Natural killer cell (primary cell): ENCODE results near the gene ADAMTS17. TPM values are rescaled to one million over a fixed set of nuclear protein-coding genes. Genes with fewer than 3 reads are reported as not detected.

ENCODE experiments used
- ATAC-seq, 3 donors: fragments of 150-1000 bp in 2 of 3; fragments of 200-7000 bp in 1 of 3; cut with Tn5 transposase; 1 replicate in 1 of 3; 2 replicates in 2 of 3; pipeline ENCODE4 v1.10.0; 2021; ENCODE audit warnings: mild to moderate bottlenecking in 2 of 3, moderate library complexity in 2 of 3
- DNase-seq, 2 donors: peaks; one replicate each; pipeline versions ENCODE4 v3.0.0 to v3.0.0-alpha.2; 2013 to 2021; ENCODE audit warnings: mixed read lengths in 1 of 2
- H3K27ac ChIP-seq: one replicate; pipeline ENCODE4 v1.5.1; 2013; ENCODE audit warnings: mild to moderate bottlenecking, low read length
- H3K27me3 ChIP-seq: one replicate; pipeline ENCODE4 v1.6.1; 2013; ENCODE audit warnings: low read length; ENCODE audit not compliant: control insufficient read depth, insufficient read depth
- H3K36me3 ChIP-seq: one replicate; pipeline ENCODE4 v1.6.1; 2013; ENCODE audit warnings: low read length; ENCODE audit not compliant: control insufficient read depth, insufficient read depth
- H3K4me1 ChIP-seq: one replicate; pipeline ENCODE4 v1.6.1; 2013; ENCODE audit warnings: low read length; ENCODE audit not compliant: control insufficient read depth, insufficient read depth
- H3K4me3 ChIP-seq: one replicate; pipeline ENCODE4 v1.5.1; 2013; ENCODE audit warnings: low read length
- H3K9me3 ChIP-seq: one replicate; pipeline ENCODE4 v1.6.1; 2013; ENCODE audit warnings: low read length; ENCODE audit not compliant: control insufficient read depth, insufficient read depth
- H3K27ac Mint-ChIP-seq, 2 donors: one replicate each; pipeline ENCODE4 v1.8.0; 2022; ENCODE audit warnings: mild to moderate bottlenecking in 2 of 2, mixed read lengths in 2 of 2, moderate library complexity in 1 of 2
- H3K27me3 Mint-ChIP-seq, 2 donors: one replicate each; pipeline ENCODE4 v1.8.0; 2022; ENCODE audit warnings: low read depth in 2 of 2, mixed read lengths in 2 of 2
- H3K36me3 Mint-ChIP-seq: one replicate; pipeline ENCODE4 v1.8.0; 2022; ENCODE audit warnings: mixed read lengths
- H3K4me1 Mint-ChIP-seq, 2 donors: one replicate each; pipeline ENCODE4 v1.8.0; 2022; ENCODE audit warnings: mixed read lengths in 2 of 2
- H3K4me3 Mint-ChIP-seq: one replicate; pipeline ENCODE4 v1.8.0; 2022; ENCODE audit warnings: mild to moderate bottlenecking, moderate library complexity, mixed read lengths
- H3K9me3 Mint-ChIP-seq, 2 donors: one replicate each; pipeline ENCODE4 v1.8.0; 2022; ENCODE audit warnings: mixed read lengths in 2 of 2
- WGBS: methylation state at CpG from one replicate; pipeline ENCODE4 v1.1.7; 2013; ENCODE audit warnings: missing lambda C conversion rate; ENCODE audit not compliant: insufficient coverage; 5-methylcytosine and 5-hydroxymethylcytosine counted together
- intact Hi-C: fragments of 100-400 bp; cut with micrococcal nuclease; formaldehyde crosslinking; loops from one replicate; pipeline ENCODE4 v1.14.2; 2022
- total RNA-seq, 4 donors: library from RNA; stranded (reverse); fragments of 120-200 nt in 1 of 4; gene quantifications; one replicate each; pipeline versions ENCODE4 v1.2.3 to v1.2.4, GENCODE V29; 2013 to 2022
- TF ChIP-seq, protein P1 (sequence below): fragments of 200-600 bp; IDR thresholded peaks from one replicate; pipeline ENCODE4 v1.8.0; 2022; ENCODE audit warnings: antibody characterized with exemption

ADAMTS17 gene
- total RNA-seq, 3 donors from 2014 or later (not counting 1 experiment from before 2014, with no cell fraction given): 4.8 to 9.5 (median 5.3) TPM

DNA sequence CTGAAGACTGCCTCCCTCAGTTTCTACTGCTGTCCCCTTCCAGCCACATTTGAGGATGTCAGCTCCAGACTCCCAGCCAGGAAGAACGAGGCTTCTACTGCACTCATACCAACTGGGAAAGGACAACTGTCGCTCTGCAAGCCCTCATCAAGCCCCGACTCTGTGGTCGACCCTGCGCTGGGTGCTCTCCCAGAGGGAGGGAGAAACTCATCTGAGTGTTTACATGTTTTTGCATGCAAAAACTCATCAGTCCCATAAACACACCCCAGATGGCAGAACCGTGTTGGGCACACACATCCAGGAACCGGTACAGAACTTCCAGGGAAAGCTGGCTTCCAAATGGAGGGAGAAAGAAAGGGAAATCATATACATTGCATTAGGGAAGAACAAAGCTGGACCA lies 43.5 kb downstream of the ADAMTS17 start:
- H3K9me3 Mint-ChIP-seq: no peaks in the 10 kb centered on the region
- Histone ChIP-seq H3K4me1 (peaks cover 7% of the 10 kb centered on the region), H3K9me3 (peaks cover 8% of the 10 kb centered on the region), H3K27me3 (no peaks in the 10 kb centered on the region), H3K36me3 (no peaks in the 10 kb centered on the region), H3K4me3 (no peak overlapping the region), H3K27ac (no peak overlapping the region)
- ATAC-seq: no peak
- intact Hi-C loops: no loop called here
- TF ChIP-seq, protein P1, sequence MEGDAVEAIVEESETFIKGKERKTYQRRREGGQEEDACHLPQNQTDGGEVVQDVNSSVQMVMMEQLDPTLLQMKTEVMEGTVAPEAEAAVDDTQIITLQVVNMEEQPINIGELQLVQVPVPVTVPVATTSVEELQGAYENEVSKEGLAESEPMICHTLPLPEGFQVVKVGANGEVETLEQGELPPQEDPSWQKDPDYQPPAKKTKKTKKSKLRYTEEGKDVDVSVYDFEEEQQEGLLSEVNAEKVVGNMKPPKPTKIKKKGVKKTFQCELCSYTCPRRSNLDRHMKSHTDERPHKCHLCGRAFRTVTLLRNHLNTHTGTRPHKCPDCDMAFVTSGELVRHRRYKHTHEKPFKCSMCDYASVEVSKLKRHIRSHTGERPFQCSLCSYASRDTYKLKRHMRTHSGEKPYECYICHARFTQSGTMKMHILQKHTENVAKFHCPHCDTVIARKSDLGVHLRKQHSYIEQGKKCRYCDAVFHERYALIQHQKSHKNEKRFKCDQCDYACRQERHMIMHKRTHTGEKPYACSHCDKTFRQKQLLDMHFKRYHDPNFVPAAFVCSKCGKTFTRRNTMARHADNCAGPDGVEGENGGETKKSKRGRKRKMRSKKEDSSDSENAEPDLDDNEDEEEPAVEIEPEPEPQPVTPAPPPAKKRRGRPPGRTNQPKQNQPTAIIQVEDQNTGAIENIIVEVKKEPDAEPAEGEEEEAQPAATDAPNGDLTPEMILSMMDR: no peak
- no peak overlapping the region for H3K27ac Mint-ChIP-seq
- H3K4me3 Mint-ChIP-seq: no peak overlapping the region
- H3K27me3 Mint-ChIP-seq: peaks cover 5 to 12% of the 10 kb centered on the region in 2 donors
- H3K4me1 Mint-ChIP-seq: peaks cover 5 to 6% of the 10 kb centered on the region in 2 donors
- 83% methylated on average over 7 of the region's 7 CpGs for WGBS
- H3K36me3 Mint-ChIP-seq: no peaks in the 10 kb centered on the region
- no peak for DNase-seq

DNA sequence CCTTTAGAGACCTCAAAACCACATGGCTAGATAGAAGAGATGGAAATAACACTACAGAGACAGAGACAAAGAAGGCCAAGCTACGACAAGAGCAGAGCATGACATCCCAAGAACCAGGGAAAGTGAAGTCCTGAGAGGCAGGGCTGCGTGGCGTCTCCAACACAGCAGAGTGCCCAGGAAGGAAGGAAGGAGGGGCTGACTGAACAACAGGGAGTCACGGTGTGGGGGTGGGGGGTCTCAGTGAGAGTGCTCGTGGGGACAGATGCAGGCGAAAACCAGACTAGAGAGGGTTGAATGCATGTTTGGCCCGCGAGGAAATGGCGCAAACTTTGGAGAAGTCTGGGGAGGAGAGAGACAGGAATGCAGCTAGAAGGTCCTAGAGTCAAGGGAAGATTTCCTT lies 44.0 kb downstream of the ADAMTS17 start:
- Histone ChIP-seq H3K4me1 (peaks cover 7% of the 10 kb centered on the region), H3K9me3 (peaks cover 8% of the 10 kb centered on the region), H3K27ac (no peak overlapping the region), H3K4me3 (no peak overlapping the region), H3K27me3 (no peaks in the 10 kb centered on the region), H3K36me3 (no peaks in the 10 kb centered on the region)
- Mint-ChIP-seq H3K9me3 (no peaks in the 10 kb centered on the region), H3K4me1 (peaks cover 5 to 6% of the 10 kb centered on the region in 2 donors), H3K36me3 (no peaks in the 10 kb centered on the region), H3K27me3 (peaks cover 5 to 12% of the 10 kb centered on the region in 2 donors), H3K27ac (no peak overlapping the region), H3K4me3 (no peak overlapping the region)
- TF ChIP-seq, protein P1: no peak
- intact Hi-C loops: no loop called here
- DNase-seq (no peak), ATAC-seq (no peak)
- WGBS: 68% methylated on average over 9 of the region's 9 CpGs

DNA sequence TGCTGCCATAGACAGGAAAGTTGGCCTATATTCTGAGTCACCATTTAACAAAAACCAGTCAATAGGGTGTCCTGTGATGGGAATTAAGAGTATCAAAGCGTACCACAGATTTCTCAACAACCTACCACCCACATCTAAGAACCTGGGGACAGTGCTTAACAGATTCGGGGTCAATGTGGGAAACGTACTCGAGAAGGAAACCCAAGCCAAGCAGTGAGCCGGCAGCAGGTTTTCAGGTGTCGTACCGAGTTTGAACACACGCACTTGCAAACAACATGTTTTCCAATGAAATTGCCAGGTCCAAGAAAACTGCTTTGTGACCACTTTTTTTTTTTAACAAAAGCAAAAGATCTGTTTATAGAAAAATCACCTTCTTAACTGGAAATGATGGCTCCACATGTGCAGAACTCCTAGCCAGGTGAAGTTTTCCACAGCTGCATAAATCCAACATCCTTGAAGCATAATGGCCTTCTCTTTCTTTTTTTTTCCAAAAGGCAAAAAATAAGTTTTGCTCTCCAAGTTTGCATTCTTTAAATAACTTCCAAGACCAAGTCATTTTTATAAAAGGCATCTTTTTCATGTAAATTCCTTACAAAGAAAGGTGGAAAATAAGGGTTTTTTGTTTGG lies 45.7 kb downstream of the ADAMTS17 start:
- ATAC-seq (no peak), DNase-seq (no peak)
- Histone ChIP-seq H3K27me3 (no peaks in the 10 kb centered on the region), H3K4me1 (peaks cover 7% of the 10 kb centered on the region), H3K36me3 (no peaks in the 10 kb centered on the region), H3K4me3 (no peak overlapping the region), H3K9me3 (peaks cover 4% of the 10 kb centered on the region), H3K27ac (no peak overlapping the region)
- Mint-ChIP-seq H3K9me3 (no peaks in the 10 kb centered on the region), H3K36me3 (no peaks in the 10 kb centered on the region), H3K27me3 (peaks cover 5 to 12% of the 10 kb centered on the region in 2 donors), H3K4me1 (peaks cover 2 to 8% of the 10 kb centered on the region in 2 donors), H3K4me3 (no peak overlapping the region), H3K27ac (no peak overlapping the region)
- TF ChIP-seq, protein P1: no peak
- WGBS: 63% methylated on average over 8 of the region's 8 CpGs
- intact Hi-C loops: no loop called here

DNA sequence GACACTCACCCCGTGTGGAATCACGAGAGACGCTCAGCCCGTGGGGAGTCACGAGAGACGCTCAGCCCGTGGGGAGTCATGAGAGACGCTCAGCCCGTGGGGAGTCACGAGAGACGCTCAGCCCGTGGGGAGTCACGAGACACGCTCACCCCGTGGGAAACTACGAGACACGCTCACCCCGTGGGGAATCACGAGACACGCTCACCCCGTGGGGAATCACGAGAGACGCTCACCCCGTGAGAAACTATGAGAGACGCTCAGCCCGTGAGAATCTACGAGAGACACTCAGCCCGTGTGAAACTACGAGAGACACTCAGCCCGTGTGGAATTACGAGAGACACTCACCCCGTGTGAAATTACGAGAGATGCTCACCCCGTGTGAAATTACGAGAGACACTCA lies 49.8 kb downstream of the ADAMTS17 start:
- H3K27me3 ChIP-seq: peaks cover 3% of the 10 kb centered on the region
- TF ChIP-seq, protein P1: no peak
- Mint-ChIP-seq H3K4me3 (no peak overlapping the region), H3K9me3 (no peaks in the 10 kb centered on the region), H3K27ac (no peak overlapping the region), H3K27me3 (peaks cover 0 to 6% of the 10 kb centered on the region in 2 donors), H3K4me1 (peaks cover 12 to 13% of the 10 kb centered on the region in 2 donors), H3K36me3 (no peaks in the 10 kb centered on the region)
- H3K4me1 ChIP-seq: peaks cover 7% of the 10 kb centered on the region
- ATAC-seq (no peak), DNase-seq (no peak)
- intact Hi-C loops: no loop called here
- no peaks in the 10 kb centered on the region for H3K9me3 ChIP-seq
- H3K27ac ChIP-seq: no peak overlapping the region
- 98% methylated on average over 35 of the region's 35 CpGs for WGBS
- no peak overlapping the region for H3K4me3 ChIP-seq
- H3K36me3 ChIP-seq: no peaks in the 10 kb centered on the region
